Sigmoid colon (tissue), 4 donors: ENCODE results near the gene PPP1R12A.

Source experiments
- EP300 ChIP-seq, 4 donors: sonication (generic); formaldehyde crosslinking; IDR thresholded peaks; one replicate each; pipeline ENCODE4 v1.6.1; 2017; ENCODE audit warnings: antibody characterized with exemption in 4 of 4
- POLR2A ChIP-seq, 2 donors: fragments of 450-650 bp; IDR thresholded peaks; one replicate each; pipeline ENCODE4 v1.6.1; 2016; ENCODE audit warnings: antibody characterized with exemption in 2 of 2, mild to moderate bottlenecking in 2 of 2, moderate library complexity in 2 of 2
- POLR2AphosphoS5 ChIP-seq, 4 donors: sonication (generic); formaldehyde crosslinking; IDR thresholded peaks; one replicate each; pipeline ENCODE4 v1.6.1; 2017; ENCODE audit warnings: antibody characterized with exemption in 4 of 4
- TF ChIP-seq, protein P1 (sequence below), 4 experiments: fragments of 450-650 bp in 3 of 4; fragments of 200-600 bp in 1 of 4; IDR thresholded peaks; one replicate each; pipeline ENCODE4 v1.5.1; 2016 to 2019; ENCODE audit warnings: antibody characterized with exemption in 4 of 4, mild to moderate bottlenecking in 3 of 4, moderate library complexity in 2 of 4

DNA sequence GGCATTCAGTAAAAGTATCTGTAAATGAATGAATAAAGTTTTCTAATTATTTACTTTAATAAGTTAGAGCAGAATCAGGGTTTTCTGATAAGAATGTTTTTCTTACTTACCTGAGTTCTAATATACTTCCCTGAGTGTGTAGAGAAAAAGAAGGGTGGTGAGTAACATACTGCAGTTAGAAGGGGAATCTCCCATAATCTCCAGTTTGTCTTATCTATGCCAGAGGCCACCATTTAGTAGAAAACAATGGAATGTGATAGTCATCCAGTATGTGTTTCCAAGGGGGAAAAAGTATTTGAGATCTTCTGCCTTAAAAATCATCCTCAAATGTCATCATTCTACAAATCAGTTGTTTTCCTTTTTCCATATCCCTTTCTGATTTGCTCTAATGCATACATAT is 187.6 kb downstream of the PPP1R12A start:
- TF ChIP-seq POLR2AphosphoS5 (IDR thresholded peaks at IDR 0.05) (no peak), EP300 (IDR thresholded peaks at IDR 0.05) (no peak), POLR2A (IDR thresholded peaks at IDR 0.05) (no peak)
- TF ChIP-seq, protein P1, sequence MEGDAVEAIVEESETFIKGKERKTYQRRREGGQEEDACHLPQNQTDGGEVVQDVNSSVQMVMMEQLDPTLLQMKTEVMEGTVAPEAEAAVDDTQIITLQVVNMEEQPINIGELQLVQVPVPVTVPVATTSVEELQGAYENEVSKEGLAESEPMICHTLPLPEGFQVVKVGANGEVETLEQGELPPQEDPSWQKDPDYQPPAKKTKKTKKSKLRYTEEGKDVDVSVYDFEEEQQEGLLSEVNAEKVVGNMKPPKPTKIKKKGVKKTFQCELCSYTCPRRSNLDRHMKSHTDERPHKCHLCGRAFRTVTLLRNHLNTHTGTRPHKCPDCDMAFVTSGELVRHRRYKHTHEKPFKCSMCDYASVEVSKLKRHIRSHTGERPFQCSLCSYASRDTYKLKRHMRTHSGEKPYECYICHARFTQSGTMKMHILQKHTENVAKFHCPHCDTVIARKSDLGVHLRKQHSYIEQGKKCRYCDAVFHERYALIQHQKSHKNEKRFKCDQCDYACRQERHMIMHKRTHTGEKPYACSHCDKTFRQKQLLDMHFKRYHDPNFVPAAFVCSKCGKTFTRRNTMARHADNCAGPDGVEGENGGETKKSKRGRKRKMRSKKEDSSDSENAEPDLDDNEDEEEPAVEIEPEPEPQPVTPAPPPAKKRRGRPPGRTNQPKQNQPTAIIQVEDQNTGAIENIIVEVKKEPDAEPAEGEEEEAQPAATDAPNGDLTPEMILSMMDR (IDR thresholded peaks at IDR 0.05) = no peak
